ENCODE results near the gene ADGRG3. TPM values are rescaled to one million over a fixed set of nuclear protein-coding genes. Genes with fewer than 3 reads are reported as not detected.

ADGRG3 gene
- total and polyA plus RNA-seq, 9 of the 15 experiments (the other 6 are each of a cell fraction or from before 2014, with no cell fraction given): 0.09 to 0.52 (median 0.14) TPM; not detected in 3

- no peak for TF ChIP-seq CBX8 (IDR thresholded peaks at IDR 0.05; ENCODE audit: borderline replicate concordance, extremely low read depth, low read depth, low read length, poor library complexity, severe bottlenecking)
- TF ChIP-seq GTF2A2 (tag; IDR thresholded peaks at IDR 0.05): no peak
- no peak for TF ChIP-seq TEAD1 (CRISPR knock-in tag; IDR thresholded peaks at IDR 0.05)
- TF ChIP-seq ZNF174 (CRISPR knock-in tag; IDR thresholded peaks at IDR 0.05): no peak
- TF ChIP-seq IRF1 (CRISPR knock-in tag; IDR thresholded peaks at IDR 0.05; ENCODE audit: borderline replicate concordance): no peak
- no peak for TF ChIP-seq MTF1 (CRISPR knock-in tag; IDR thresholded peaks at IDR 0.05; ENCODE audit: borderline replicate concordance)
- no peak for TF ChIP-seq FOXA3 (CRISPR knock-in tag; conservative IDR thresholded peaks at IDR 0.05 in 1 of 2, IDR thresholded peaks at IDR 0.05 in 1 of 2)
- no peak for TF ChIP-seq ZNF133 (CRISPR knock-in tag; IDR thresholded peaks at IDR 0.05)
- no peak for TF ChIP-seq NFIX (CRISPR knock-in tag; IDR thresholded peaks at IDR 0.05; ENCODE audit: low read depth)
- peak in 1 of 2 experiments; percentile 82; a peak in 3 of 4 replicates for TF ChIP-seq MAZ (CRISPR knock-in tag; conservative IDR thresholded peaks at IDR 0.05 in 1 of 2, IDR thresholded peaks at IDR 0.05 in 1 of 2)
- no peak; the same call in 1 of the 2 replicates for TF ChIP-seq RNF2 (IDR thresholded peaks at IDR 0.05)
- TF ChIP-seq TCF7L2 (IDR thresholded peaks at IDR 0.05; ENCODE audit: low read depth, low read length): no peak
- TF ChIP-seq MXD1 (CRISPR knock-in tag; IDR thresholded peaks at IDR 0.05; ENCODE audit: borderline replicate concordance, poor library complexity, severe bottlenecking): no peak
- TF ChIP-seq ZNF41 (CRISPR knock-in tag; conservative IDR thresholded peaks at IDR 0.05): no peak
- peak; percentile 95 for TF ChIP-seq CC2D1A (IDR thresholded peaks at IDR 0.05)
- no peak for TF ChIP-seq TAF15 (IDR thresholded peaks at IDR 0.05; ENCODE audit: low read depth, low read length)
- no peak for TF ChIP-seq BCLAF1 (IDR thresholded peaks at IDR 0.05; ENCODE audit: borderline replicate concordance in 1 of 2, control insufficient read depth in 1 of 2, low read depth in 2 of 2, low read length in 1 of 2)
- TF ChIP-seq E2F4 (CRISPR knock-in tag; IDR thresholded peaks at IDR 0.05; ENCODE audit: low read depth): no peak
These were observed 19.3 kb upstream of the ADGRG3 start (continued) for GRCh38 chr16:57648581-57649442.
